HG03342 (cell line): ENCODE data around the gene MYBPHL.

Source experiments
- ATAC-seq: cut with Tn5 transposase; IDR thresholded peaks from one replicate; pipeline ENCODE4 v1.9.1; 2021; ENCODE audit warnings: mild to moderate bottlenecking, moderate library complexity; ENCODE audit not compliant: unreplicated experiment

MYBPHL gene

DNA sequence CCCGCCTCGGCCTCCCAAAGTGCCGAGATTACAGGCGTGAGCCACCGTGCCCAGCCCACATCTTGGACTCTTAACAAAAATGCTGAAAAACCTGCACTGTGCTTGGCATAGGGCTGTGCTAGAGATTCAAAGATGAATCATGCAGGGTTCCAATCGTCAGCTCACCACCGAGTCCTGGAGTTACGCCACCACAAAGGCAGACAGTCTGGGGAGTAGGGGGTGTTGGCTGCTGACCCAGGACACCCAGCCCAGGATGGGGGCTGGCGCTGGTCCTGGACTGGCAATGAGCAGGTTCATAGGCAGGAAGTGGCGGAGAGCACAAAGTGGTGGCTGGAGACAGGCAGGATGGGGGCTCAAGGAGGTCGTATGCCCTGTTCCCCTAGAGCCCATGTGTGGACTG, 39.8 kb downstream of the MYBPHL start:
- ATAC-seq, result no peak

DNA sequence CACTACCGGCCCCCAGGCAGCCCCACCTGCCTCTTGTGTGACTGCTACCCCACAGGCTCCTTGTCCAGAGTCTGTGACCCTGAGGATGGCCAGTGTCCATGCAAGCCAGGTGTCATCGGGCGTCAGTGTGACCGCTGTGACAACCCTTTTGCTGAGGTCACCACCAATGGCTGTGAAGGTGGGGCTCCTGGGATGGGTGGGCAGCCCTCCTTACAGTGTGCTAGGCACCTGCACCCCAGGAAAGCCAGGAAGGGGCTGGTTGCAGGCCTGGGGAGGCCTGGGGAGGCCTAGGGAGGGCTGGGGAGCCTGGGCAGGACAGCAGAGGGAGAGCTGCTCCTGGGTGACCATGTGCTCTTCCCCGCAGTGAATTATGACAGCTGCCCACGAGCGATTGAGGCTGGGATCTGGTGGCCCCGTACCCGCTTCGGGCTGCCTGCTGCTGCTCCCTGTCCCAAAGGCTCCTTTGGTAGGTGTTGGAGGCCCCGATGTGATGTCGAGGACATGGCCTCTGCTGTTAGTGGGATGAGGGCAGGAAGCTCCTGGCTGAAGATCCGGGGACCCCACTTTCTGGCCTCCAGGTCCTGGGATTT, 41.0 kb downstream of the MYBPHL start:
- ATAC-seq, result no peak

- ATAC-seq, result no peak
Measured at GRCh38 chr1:109265016-109265415, 41.8 kb downstream of the MYBPHL start.

DNA sequence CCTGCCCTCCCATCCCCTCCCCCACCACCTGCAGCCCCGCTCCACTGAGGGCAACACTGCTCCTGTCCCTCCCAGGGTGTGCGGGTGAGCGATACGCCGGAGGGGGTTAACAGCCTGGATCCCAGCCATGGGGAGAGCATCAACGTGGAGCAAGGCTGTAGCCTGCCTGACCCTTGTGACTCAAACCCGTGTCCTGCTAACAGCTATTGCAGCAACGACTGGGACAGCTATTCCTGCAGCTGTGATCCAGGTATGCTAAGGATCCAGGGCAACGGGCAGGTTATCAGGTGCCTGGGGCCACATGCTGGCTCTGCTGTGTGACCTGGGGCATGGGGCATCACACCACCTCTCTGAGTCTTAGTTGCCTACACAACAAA, 42.4 kb downstream of the MYBPHL start:
- ATAC-seq, result no peak

DNA sequence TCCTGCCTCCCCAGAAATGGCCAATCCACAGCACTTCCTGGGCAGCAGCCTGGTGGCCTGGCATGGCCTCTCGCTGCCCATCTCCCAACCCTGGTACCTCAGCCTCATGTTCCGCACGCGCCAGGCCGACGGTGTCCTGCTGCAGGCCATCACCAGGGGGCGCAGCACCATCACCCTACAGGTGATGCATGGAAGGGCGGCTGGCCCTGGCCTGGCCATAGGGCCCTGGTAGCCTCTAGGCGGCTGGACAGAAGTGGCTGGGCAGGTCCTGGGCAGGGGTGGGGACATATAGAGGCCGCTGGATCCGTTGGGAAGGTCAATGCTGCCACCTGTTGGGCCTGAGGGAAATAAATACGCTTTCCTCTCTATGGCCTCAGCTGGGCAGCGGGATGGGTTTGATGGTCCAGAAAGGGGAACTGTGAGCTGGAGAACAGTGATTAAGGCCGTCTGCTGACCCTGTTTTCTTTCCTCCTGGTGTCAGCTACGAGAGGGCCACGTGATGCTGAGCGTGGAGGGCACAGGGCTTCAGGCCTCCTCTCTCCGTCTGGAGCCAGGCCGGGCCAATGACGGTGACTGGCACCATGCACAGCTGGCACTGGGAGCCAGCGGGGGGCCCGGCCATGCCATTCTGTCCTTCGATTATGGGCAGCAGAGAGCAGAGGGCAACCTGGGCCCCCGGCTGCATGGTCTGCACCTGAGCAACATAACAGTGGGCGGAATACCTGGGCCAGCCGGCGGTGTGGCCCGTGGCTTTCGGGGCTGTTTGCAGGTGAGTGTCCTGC, 43.0 kb downstream of the MYBPHL start:
- ATAC-seq, result peak; percentile 74

DNA sequence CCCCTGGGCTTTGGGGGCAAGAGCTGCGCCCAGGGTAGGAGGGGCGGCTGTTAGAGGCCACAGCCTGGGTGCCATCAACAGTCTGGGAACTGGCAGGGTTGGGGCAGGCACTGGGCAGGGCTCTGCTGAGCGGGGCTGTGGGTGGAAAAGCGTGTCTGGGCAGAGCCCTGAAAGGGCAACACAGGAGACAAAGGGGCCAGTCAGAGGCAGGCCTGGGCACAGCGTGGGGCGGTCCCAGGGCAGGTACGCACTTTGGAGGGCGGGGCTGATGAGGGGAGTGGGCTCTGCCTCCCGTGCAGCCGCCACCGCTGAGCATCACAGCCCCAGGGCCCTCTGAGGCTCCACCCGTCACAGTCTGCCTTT, 43.6 kb downstream of the MYBPHL start:
- no peak for ATAC-seq

DNA sequence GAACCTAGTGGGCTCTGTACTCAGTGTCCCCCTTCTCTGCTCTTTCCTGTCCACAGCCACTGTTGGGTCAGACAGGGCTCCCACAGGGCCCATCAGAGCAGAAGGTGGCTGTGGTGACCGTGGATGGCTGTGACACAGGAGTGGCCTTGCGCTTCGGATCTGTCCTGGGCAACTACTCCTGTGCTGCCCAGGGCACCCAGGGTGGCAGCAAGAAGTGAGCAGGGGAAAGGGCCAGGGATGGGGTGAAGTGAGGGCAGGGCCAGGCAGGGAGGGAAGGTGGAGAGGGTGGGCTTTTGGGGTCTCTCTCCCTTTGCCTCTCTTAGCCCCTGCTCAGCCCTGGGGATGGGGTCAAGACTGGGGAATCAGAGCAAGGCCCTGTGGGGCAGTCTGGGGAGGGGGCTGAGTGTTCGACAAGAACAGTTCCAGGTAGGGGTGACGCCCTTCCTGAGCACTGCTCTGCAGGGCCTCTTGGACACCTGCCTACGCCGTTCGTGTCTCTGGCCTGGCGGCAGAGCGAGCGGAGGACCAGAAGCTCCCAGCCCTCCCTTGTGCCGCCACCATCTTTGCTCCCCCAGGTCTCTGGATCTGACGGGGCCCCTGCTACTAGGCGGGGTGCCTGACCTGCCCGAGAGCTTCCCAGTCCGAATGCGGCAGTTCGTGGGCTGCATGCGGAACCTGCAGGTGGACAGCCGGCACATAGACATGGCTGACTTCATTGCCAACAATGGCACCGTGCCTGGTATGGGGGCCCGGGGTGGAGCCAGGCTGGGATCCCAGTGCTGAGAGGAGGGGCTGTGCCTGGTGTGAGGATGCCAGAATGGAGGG, 44.4 kb downstream of the MYBPHL start:
- no peak for ATAC-seq

- ATAC-seq, result no peak
Measured at GRCh38 chr1:109261578-109261977, 45.2 kb downstream of the MYBPHL start.

GRCh38 chr1:109261006-109261405, 45.8 kb downstream of the MYBPHL start:
- no peak for ATAC-seq

- ATAC-seq, result no peak
Measured at GRCh38 chr1:109259674-109260557, 46.9 kb downstream of the MYBPHL start.

DNA sequence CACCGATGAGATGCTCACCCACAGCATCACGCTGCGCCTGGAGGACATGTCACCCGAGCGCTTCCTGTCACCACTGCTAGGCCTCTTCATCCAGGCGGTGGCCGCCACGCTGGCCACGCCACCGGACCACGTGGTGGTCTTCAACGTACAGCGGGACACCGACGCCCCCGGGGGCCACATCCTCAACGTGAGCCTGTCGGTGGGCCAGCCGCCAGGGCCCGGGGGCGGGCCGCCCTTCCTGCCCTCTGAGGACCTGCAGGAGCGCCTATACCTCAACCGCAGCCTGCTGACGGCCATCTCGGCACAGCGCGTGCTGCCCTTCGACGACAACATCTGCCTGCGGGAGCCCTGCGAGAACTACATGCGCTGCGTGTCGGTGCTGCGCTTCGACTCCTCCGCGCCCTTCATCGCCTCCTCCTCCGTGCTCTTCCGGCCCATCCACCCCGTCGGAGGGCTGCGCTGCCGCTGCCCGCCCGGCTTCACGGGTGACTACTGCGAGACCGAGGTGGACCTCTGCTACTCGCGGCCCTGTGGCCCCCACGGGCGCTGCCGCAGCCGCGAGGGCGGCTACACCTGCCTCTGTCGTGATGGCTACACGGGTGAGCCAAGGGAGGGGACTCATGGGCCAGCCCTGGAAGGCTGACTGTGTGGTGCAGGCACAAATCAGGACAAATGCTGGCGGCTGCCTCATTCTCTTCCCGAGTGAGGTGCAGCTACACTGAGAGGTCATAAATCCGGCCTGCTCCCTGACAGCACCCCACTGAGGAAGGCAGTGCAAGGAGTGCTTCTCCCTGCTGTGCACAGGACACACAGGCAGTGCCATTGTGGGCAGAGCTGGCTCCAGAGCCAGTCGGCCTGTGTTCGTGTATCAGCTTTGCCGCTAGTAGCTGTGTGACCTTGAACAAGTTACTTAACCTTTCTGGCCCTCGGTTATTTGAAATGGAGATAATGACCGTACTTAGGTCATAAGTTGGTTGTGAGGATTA, 48.0 kb downstream of the MYBPHL start:
- ATAC-seq, result no peak

- ATAC-seq, result no peak
Measured at GRCh38 chr1:109257682-109258421, 49.0 kb downstream of the MYBPHL start.

- ATAC-seq, result no peak
Measured at GRCh38 chr1:109256971-109257681, 49.7 kb downstream of the MYBPHL start.

- no peak for ATAC-seq
Measured at GRCh38 chr1:109256085-109256484, 50.7 kb downstream of the MYBPHL start.

- ATAC-seq, result no peak
Measured at GRCh38 chr1:109255678-109256077, 51.1 kb downstream of the MYBPHL start.

- ATAC-seq, result no peak
Measured at GRCh38 chr1:109255097-109255651, 51.6 kb downstream of the MYBPHL start.

DNA sequence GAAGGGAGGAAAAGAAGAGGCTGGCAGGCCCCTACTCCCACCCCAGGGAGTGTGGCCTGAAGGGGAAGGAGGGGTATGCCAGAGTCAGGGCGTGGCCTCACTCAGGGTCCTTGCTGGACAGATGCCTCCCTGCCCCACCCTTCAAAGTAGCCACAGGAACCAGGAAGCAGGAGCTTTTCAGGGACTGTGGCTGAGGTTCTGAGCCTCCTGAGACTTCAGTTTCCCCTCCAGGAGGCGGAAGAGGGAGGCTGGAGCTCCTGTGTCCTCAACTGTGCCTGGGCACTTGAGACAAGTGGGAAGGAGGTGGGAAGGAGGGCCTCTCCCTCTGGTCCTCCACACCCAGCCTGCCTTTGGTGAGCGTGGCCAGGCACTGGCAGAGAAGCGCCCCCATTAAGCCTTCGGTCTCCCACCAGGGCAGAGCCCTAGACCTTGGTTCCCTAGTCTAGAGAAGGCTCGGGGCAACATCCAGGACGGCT, 52.2 kb downstream of the MYBPHL start:
- ATAC-seq, result no peak
